Activated T-cell treated with anti-CD3 and anti-CD28 coated beads, Interleukin-2, amount 50 U/mL, for 1 hour (primary cell): ENCODE data around the gene MYCN.

Experiments used
- DNase-seq: peaks from one replicate; pipeline ENCODE4 v3.0.0-alpha.2; 2020

Gene MYCN

GRCh38 chr2:15980605-15981098, 40.3 kb downstream of the MYCN start:
- DNase-seq: no peak

DNA sequence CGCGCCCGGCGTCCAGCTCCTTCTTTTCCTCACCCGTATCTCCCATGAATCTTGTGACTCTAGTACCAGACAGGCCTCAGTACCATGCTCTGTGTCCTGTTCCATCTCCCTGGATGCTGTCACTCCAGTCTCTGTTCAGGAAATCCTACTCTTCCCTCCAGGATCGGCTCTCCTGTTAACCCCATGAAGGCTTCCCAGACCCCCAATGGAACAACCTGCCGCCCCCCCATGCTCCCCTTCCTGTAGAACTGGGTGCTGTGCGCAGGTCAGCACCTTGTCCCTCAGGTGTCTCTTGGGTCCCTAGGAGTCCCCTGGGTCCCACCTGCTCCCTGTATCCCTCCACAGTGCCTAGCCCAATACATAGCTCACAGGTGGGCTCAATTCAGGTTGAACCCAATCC, 41.3 kb downstream of the MYCN start:
- no peak for DNase-seq

DNA sequence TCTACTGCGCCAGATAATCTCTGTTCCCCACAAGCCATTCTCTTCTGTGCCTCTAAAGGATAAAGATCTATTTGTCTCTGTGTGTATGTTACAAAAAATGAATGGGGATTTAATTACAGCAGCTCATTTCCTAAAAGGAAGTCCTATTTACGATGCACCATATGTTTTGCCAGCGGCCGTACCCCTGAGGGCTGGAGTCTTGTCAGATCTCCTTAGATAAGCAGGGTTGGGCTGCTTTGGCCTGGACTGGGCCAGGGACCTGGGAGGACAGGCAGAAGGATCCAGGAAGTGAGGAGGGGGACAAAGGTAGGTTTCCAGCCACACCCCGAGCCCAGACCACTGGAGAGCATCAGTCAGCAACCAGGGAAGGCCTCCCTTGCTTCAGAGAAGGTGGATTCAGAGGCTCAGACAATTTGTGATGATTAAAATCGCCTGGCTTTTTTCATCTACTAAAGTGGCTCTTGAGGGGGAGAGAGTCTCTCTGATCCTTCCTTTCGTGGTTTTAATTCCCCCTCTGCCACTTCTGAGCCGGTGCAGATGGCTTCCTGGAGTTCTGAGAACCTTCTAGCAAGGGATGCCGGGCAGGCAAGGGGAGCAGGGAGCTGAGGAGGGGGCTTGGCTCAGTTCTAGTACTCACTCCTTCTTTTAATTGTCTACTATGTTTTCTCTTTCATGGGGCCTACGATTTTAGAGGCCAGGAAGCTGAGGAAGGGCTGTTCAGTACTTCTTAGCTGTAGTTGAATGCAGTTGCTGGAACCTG, 42.1 kb downstream of the MYCN start:
- no peak for DNase-seq

- DNase-seq: no peak
These were observed 43.1 kb downstream of the MYCN start for GRCh38 chr2:15983496-15983895.

DNA sequence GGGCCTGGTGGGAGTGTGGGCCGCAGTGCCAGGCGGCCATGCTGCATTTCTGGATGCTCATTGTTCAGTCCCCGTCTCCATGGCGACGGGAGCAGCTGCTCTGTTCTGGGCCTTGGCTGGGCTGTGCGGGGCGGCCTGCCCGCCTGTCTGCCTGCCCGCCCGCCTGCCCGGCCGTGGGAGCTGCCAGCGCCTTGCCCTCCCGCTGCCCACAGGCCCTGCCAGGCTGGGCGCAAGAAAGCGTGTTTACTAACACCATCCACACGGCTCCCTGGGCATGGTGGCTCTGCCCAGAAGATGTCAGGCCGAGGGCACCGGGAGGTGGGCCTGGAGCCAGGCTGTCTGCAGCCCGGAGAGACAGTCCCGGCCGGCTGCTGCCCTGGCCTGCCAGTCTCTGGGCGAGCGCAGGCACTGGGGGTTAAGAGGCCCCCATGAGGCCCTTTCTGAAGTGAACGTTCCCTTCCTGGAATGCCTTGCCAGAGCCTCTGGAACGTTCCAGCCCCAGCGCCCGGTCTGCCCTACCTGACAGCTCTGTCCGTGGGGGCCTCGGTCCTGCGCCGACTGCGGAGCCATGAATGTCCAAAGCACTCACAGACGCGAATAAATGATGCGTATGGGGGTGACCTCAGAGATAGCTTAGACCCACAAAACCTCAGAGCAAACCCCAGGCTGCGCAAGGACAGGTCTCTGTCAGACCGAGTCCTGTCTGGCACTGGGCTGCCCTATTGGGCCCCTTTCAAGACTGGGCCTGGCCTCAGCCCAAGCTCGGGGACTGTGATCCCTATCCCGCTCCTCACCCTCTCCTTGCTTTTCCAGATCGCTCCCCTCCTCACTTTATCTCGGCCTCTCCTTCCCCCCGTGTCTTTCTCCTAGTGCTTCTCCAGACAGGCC, 44.3 kb downstream of the MYCN start:
- no peak for DNase-seq

- no peak for DNase-seq
These were observed 45.2 kb downstream of the MYCN start for GRCh38 chr2:15985531-15985930.

- DNase-seq: no peak
These were observed 45.8 kb downstream of the MYCN start for GRCh38 chr2:15986068-15986560.

DNA sequence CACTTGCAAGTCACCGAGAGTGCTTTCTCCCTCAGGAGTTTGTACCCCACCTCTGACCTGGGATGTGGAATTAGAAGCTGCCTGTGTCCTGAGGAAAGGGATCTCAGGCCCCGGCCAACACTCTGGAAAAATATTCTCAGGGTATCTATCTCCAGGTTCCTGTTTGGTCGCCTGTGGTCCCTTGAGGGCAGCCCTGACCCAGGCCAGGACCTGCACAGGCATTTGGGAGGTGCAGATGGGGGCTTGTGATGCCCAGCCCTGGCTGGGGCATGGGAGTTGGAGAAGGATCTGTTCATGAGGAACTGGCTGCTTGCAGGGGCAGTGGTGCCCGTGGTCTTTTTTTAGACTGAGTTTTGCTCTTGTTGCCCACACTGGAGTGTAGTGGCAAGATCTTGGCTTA, 46.3 kb downstream of the MYCN start:
- no peak for DNase-seq

DNA sequence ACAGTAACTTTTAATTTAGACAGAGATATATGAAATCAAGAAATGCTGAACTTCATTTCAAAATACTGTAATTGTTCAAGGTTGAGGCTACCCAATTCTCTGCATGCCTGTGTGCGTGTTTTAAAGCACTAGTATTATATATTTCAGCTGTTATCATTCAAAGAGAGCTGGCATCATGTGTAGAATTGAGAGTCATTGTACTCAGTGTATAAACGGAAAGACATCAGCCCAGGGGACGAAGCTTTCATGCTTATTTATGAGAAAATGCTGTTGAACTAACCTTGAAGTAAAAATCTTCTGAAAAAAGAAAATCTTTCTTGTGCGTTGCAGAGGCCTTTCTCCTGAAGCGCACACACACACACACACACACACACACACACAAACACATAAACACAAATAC, 48.4 kb downstream of the MYCN start:
- no peak for DNase-seq

DNA sequence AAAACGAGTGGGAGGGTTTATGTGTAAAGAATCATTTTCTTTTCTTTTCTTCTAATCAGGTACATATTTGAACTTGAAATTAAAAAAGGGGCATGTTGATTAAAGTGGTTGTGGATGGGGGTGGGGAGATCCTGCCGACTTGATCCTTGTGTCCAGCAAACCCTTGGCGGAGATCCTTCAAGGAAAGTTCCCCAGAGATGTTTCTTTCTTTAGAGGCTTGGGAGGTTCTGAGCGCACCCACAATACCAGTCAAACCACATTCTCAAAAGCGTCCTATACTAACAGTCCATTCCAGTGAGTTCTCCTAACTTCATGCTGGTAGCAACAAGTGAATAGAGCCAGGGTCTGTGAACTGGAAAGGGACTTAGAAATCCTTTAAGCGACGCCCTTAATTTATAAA, 49.2 kb downstream of the MYCN start:
- no peak for DNase-seq

DNA sequence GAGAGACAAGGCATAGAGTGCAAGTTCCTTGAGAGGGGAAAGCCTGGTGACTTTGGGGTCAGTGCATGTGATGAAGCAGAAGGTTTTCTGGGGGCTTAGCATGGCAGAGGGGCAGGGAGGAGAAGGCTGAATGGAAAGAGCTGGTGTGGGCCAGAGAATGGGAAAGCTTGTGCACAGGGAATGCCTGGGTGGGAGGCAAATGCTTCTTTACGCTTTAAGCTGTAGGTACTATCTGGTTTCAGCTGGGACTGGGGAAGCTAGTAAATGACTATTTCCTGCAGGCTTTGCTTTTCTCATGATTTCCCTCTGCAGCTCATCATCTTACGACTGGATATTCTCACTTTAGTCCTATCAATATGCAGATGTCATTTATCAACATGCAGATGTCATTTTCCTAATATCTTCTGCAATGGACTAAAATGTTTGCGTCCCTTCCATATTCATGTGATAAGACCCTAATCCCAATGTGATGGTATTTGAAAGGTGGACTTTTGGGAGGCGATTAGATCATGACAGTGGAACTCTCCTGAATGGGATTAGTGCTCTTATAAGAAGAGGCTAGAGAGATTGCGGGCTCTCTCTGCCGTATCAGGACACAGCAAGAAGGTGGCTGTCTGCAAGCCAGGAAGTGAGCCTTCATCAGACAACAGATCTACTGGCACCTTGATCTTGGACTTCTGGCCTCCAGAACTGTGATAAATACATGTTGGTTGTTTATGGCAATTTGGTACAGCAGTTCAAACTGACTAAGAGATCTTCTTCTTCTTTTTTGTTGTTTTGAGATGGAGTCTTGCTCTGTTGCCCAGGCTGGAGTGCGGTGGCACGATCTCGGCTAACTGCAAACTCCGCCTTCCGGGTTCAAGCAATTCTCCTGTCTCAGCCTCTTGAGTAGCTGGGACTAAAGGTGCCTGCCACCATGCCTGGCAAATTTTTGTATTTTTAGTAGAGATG, 50.1 kb downstream of the MYCN start:
- DNase-seq: no peak

GRCh38 chr2:15991231-15991630, 50.9 kb downstream of the MYCN start:
- no peak for DNase-seq

- no peak for DNase-seq
These were observed 52.3 kb downstream of the MYCN start for GRCh38 chr2:15992457-15993231.

DNA sequence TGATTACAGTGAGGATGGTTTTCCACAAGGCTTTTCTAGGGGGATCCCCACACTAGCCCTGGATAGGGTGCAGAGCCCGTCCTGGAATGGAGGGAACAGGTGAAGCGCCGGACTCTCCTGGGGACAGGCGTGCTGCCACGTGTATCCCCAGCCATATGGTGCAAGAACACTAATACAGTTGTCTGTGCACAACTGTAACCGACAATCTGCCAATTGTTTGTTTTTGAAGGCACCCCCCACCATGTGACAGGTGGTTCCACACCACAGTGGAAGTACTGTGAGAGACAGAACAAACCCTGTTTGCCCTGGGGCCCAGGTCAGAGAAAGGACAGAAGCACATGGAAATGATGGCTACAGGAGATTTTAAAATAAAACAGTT, 52.9 kb downstream of the MYCN start:
- no peak for DNase-seq

DNA sequence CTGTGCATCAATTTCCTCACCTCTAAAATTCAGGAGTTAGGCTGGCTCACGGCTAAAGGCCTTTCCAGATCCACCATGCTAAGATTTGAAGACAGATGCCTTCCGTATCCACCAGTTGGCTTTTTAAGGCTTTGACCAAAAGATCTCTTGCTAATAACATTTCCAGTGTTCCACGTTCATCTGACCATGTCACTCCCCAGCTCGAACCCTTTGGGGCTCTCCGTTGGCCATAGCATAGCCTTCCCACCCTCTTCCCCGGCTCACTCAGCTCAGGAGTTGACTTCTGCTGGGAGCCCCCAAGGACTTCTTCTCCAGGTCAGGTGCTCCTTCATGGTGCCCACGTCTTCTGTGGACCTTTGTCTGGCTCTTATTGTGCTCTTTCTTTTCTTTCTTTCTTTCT, 53.3 kb downstream of the MYCN start:
- DNase-seq: no peak

- DNase-seq: no peak
These were observed 55.3 kb downstream of the MYCN start for GRCh38 chr2:15995603-15996002.
